ENCODE measurements around the gene SOX6.

The SOX6 gene

DNA sequence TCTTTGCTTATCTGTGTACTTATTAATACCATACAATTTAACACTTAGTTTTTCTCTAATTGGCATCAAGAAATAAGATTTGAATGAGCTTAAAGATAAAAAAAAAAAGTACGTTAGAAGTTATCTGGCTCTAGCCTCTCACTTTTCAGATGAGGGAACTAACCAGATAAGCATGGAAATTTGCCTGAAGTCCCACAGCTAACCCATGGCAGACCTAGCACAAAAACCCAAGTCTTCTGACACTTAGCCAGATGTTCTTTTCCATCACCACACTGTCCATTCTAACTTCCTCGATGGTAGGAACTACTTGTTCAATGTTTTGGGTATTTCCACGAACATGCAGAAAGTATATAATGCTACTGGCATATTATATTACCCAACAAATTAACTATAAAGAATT lies 7.4 kb upstream of the SOX6 start:
- no peak for DNase-seq

DNA sequence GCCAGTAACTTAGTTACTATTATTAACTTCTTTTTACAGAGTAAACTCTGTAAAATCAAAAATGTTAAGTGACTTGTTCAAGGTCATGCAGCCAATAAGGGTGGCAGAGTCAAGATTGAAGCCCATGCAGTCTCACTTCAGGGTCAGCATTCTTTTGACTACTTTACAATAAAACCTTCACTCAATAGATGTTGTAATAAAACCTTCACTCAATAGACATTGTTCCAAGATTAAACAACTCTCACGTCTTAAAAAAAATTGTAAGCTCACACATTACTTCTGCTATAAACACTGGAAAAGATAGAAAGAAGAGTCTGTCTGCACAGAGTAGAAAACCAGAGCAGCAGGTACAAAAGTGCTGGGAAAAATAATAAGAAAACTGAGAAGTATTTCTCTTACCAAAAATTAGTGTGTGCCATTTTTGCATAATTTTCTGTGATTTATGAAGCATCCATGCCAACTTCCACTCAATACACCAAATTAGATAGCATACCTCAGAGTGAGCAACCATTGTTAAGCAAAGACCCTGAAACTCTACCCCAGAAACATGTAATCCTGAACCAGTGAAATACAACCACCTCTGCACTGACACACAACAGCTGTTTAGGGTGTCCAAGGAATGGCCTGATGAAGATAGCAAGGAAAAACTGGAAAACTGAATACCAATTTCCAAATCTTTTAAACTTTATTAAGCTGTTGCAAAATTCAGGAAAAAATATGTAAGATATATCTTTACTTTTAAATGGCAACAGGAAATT lies 4.9 kb upstream of the SOX6 start:
- DNase-seq = no peak

DNA sequence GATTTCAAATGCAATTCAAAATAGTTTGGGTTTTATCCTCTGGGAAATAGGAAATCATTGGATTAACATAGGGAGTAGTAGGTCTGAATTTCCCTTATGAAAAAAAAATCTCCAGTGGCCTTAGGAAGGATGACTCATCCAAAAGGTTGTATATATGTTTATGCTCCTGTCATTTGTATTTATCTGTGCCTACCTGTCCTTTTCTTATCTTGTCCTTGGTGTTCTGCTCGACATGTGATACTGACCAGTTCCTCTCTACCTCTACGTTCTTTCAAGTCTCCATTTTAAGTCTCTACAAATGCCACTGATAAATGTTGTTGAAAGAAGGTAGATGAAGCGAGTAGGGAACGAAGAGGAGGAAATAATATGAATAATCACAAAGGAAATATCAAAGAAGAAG lies 3.0 kb upstream of the SOX6 start:
- no peak for DNase-seq

DNA sequence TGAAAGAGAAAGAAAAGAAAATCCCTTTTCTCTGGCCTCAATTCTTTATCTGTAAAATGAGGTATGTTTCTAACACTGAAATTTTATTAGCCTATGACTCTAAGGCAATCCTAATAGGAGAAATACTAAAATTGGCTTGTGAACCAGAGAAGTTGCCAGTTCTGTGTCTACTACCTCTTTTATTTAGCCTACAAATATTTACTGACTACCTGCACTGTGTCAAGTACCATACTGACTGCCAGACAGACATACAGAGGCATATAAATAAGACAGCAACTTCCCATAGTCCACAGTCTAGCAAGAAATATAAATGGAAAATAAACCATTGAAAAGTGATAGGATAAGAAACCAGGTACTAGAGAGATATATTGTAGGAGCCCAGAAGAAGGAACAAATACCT lies 2.4 kb upstream of the SOX6 start:
- DNase-seq = no peak

DNA sequence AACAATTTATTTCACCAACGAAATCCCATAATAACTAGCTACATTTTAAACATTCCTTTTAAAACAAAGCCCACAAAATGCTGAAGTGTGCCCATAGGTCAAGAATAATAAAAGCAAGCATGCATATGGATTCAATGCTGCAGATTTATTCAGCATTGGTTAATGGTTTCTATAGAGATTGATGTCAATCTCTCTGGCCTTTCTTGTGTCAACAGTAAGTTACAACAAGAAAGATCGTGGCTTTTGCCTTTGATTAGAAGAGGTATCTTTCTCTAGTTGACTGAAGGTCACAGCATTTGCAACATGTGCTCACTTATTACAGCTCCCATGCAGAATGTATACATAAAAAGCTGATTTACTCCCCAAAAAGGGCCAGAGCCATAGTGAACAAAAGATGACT lies 1.4 kb upstream of the SOX6 start:
- DNase-seq = no peak

DNA sequence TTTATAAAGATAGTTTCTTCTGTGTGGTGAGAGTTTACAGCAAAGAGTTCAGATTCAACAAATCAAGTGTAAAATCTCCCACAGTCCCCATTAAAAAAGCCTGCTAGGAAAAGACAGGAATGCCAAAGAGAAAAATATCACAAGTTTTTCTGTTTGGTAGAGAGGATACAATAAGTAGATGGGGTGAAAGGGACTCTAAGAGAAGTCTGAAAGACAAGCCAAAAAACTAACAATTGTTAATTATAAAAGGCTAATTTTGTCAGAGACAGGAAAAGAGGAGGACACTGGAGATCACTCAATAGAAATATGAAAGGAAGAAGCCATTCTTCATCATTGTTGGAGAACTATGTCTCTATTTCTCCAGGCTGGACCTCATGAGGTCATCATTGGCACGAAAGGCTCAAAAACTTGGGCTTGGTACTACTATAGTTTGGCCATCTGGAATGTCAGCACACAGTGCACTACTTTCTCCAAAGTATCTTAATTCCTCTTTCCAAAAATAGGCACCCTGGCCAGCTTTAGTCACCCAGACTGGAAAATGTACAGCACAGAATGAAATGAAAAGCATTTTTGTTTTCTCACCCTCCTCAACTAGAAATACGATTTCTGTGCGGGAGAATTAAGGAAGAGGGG lies 531 bp upstream of the SOX6 start:
- no peak for DNase-seq

DNA sequence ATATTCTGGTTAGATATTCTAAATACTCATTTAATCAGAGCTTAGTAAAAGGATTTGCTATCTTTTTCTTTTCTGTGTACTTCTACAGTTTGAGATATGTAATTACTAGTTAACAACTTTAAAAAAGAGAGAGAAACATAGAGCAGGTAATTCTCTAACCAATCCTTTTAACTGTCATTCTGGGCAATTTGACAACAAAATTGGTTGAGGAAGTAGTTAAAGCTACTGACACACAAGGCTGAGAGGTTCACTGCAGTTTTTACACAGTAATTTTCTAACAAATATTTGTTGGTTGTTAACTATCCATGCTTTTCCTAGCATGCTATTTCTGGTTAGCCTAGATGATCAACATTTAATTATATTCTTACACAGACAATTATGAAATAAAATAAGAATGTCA lies 3.6 kb downstream of the SOX6 start:
- peak; percentile 28 for DNase-seq

DNA sequence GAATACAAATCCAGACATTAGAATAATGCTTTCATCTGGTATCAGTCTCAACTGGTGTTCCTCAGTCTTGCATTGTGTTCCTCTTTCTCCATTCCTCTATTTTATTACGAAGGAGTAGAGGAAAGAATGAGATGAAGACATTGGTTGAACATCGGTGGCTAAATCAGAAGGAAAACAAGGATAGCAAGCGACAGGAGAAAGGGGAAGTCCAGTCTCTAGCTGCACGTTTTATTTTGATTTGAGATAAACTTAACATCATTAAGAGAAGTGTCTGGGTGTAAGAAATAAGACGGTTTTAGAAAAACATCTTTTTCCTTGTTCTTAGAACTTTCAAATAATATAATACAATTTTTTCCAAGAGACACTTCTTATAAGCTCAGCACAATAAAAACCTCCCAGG lies 6.2 kb downstream of the SOX6 start:
- DNase-seq = no peak

DNA sequence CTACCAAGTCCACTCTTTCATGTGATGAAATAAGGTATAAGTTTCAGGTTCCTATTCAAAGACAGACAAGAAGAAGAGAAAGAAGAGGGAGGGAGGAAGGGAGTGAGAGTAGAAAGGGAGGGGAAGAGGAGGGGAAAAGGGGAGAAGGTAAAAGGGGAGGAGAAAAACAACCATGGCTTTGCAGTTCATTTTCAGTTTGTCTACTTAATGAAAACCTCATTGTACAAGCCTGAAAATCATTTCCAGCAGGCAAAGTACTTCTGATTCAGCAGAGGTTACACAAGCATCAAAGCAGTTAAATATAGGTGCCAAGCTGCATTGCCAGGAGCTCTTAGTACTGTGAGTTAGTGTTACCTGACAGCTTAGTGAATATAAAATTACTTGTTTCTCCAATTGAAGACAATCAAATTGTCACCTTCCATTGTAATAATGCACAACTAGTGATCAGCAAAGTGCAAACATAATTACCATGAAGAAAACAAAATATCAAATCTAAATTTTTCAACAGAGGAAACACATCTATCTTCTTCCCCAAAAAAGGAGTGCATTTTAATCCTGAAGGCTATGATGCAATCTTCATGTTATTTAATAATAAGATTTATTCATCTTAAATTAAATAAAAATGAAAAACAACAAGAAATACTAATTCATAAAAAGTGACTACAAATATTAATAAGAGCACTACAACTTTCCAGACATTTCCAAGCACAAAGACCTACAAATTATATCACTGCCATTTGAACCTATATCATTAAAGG lies 8.2 kb downstream of the SOX6 start:
- no peak for DNase-seq

DNA sequence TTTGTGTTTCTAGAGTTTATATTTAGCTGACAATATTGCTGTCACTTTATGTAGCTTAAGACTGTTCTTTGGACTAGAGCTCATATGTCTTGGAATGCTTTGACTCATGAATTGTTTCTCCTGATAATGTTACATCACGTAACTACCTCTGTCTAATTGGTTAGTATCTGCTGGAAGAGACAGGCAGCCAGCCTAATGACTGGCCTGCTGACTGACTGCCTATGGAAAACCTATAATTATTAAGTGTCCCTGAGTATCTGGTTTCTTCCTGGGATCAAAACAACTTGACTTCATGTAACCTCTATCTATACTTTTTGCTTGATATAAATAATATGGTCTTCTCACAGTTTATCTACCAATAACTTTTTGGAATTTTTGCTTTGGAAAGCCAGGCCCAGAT lies 9.4 kb downstream of the SOX6 start:
- DNase-seq = no peak

DNA sequence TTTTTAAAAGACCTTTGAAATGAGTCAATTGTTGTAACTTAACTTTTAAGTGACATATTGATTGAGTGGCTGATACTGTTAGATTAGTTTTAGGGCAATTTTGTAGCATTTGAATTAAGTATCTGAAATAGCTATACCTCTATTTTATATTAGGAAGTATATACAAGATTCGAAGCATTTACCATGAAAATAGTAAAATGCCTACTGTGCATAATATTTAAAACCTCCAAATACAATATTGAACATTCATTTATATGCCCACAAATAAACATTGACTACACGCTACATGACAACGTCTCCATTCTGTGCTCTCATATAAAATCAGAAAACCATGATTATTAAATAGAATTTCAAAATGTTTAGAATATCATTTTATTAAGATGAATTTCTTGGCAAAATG lies 14.5 kb downstream of the SOX6 start:
- no peak for DNase-seq

DNA sequence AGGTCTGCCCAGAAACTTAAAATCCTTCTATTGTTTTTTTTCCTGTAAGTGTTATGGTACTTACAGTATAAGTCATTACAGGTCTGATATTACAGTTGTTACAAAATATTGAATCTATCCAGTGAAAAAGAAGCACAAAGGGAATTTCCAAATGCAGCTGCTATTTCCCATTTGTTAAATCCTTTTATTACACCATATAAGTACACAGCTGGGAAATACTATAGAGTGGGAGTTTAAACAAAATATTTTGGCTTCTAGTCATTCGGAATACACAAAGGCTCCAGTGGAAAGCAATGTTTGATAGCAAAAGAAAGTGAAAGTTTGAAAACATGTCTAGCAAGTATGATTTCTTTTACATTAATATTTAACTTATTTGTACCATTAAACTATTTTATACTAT lies 18.0 kb downstream of the SOX6 start:
- no peak for DNase-seq

DNA sequence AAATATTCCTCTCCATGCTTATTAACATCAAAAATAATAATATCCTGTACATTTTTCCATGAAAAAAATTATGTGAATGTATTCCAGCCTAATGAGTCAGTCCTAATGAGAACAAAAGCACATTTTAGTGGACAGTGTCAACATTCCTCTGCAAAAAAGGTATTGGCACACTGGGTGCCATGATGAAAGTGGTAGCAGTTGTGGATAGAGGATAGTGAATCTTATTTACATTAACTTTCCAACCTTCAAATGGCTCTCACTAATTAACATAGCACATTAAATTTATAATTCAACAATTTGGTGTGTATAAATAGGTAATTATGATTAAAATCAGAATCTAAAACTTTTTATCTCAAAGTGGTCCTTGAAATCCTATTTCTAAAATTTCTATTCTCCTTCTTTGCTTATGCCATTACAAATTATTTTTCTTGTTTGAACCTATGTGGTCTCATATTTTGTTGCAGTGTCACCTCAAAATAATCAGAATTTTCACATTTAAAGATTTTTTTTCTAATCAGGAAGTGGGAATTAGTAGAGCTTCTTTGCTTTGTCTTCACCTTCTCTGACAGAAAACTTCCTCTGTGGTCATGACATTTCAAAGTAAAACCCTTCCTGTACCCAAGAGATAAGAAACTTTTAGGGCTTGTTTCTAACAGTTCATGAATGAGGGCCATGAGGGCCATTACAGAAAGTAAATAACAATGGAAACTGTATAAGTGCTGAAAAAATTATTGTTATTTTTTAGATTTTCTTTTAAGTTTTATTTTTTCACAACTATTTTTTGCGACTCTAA lies 18.7 kb downstream of the SOX6 start:
- no peak for DNase-seq

DNA sequence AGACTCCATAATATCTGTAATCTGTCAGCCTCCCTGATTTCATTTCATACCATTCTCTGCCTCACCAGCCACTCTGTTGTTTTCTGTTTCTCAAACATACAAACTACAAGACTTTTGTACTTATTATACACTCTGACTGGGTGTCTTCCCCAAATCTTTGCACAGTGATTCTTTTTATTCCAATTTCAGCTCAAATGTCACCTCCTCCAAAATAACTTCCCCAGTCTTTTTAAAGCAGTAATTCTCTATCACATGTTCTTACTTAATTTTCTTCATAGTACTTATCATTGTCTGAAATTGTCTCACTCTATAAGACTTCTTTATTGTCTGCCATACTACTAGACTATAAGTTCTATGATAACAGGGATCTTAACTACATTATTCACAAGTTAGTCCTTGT lies 19.6 kb downstream of the SOX6 start:
- no peak for DNase-seq

DNA sequence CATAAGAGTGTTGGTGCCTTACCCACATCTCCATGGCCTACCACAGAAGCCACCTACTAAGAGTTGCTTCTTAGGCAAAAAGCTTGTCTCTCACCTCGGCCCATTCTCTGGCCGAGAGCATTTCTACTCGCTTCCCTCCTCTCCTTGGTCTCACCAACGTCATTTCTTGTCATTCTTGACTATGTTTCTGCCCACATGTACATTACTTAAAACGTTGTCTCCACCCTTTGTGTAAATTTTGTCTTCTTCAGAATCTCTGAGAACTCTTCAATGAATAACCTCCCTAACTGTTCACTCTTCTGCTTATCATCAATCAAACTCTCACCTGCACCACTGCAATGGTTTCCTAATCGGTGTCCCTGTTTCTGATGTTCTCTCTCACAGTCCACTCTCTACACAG lies 20.1 kb downstream of the SOX6 start:
- DNase-seq = no peak

DNA sequence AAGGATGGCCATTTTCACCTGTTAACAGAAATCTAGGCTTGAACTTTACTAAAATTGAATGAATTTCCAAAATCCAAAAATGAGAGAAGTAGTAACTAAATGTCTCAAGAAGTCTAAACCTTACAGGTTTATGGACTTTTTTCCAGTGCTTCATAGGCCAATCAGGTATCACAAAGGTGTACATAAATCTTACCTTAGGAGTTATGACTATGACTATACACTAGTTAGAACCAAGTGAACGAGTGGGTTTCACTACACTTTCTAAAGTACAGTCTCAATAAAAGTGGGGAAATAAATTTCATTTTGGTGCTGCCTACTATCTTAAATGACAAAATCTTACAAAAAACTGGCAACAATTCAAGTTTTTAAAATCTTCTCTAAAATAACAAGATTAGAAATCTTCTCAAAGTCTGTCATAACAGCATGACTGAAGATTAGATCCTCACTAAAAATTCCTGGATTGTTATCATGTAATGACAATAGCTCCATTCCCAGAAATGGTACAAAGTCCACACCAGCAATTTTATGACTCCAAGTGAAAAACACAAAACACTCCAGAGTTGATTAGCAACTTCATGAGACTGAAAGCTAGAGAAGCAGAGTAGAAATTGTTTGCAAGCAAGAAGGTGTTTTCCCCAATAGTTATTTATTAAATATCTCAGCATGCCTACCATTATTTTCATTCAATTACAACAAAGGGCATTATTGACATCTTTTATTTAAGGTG lies 20.9 kb downstream of the SOX6 start:
- no peak for DNase-seq

DNA sequence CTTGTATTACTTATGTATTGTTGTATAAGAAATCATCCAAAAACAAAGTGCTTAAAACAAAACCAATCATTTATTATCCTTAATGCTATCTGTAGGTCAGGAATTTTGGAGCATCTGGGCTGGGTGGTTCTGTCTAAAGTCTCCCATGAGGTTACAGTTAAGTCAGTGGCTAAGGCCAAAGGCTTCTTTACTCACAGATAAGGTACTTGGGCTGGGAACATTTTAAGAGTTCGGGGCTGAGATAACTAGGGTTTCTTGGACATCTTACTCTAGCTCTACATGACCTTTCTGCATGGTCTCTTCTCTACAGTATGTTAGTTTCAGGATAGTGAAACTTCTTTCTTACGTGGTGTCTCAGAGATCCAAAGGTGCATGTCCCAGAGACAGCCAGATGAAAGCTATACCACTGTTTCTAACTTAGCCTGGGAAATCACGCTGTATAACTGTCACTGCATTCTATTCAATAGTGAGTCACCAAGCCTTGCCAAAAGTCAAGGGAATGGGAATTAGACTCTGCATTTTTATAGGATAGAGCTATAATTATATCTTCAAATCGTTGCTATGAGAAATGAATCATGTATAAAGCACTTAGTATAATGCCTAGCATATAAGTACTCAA lies 29.6 kb downstream of the SOX6 start:
- no peak for DNase-seq

DNA sequence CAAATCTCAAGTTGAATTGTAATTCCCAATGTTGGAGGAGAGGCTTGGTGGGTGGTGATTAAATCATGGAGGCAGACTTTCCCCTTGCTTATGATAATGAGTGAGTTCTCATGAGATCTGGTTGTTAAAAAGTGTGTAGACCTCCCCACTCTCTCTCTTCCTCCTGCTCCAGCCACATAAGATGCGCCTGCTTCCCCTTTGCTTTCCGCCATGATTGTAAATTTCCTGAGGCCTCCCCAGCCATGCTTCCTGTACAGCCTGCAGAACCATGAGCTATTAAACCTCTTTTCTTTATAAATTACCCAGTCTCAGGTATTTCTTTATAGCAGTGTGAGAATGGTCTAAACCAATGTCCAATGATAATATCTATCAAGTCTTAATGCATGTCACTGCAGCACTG lies 34.2 kb downstream of the SOX6 start:
- DNase-seq = no peak

DNA sequence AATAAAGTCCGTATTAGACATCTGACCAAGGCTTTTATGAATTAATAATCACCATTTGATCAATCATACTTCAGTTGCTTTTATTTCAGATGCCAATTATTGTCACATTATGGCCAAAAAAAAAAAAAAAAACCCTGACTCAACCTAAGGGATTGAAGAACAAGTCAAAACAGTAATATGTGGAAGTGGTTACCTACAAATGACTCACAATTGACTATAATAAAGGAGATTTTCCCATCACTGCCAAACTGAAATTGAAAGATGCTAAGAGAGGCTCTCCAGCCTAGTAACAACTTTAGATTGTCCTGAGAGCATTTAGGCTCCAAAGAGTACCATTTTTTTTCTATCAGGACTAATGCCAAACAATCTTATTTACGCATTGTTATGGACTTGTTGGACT lies 35.2 kb downstream of the SOX6 start:
- DNase-seq = no peak

DNA sequence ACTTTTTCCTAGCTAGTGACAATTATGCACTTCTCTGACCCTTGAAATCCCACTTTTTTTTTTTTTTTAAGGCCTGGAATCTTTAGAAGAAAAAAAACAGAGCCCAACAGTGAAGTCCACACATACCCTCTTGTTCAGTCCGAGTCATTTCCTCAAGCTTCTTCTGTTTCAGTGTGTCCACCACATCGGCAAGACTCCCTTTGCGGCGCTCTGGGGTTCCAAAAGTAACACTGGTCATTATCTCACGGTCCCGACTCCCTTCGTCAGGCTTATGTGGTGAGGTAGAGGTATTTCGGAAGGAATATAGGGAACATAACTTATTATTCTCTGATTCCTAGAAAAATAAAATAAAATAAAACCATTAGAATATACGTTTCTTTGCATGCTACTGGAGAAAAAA lies 38.0 kb downstream of the SOX6 start:
- no peak for DNase-seq

DNA sequence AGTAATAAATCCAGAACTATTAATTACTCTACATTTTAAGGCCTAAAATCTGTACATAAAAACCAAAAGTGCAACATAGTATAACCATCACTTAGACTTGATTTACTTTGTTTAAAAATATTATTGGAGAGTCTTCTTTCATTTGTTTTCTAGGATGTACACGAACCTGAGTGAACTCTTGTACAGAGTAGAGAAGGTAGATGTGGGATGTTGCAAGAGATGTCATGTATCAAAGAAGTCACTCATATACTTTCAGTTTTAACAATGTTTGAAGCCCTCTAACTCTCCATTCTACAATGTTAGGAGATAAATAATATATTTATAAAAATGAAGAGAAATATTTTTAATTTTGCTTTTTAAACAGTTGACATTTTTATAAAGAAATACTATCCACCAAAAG lies 38.6 kb downstream of the SOX6 start:
- no peak for DNase-seq

DNA sequence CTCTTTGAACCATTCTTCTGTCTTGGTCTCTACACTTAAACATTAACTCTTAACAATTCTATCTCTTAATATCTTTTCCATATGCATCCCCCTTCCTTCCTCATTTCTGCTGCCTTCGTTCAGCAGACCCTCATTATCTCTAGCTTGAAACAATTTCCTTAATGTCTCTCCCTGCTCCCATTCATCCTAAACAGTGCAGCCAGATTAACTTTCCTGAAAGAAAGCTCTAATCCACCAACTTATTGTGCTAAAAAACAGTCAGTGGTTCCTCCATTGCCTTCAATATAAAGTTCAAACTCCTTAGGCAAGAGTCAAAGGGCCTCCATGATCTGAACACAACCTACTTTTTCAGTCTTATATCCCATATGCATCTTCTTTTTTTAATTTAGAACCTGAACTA lies 42.5 kb downstream of the SOX6 start:
- DNase-seq = no peak
